Naive thymus-derived CD4-positive, alpha-beta T cell (primary cell): Measurements from ENCODE around the gene SLC26A4. TPM values are rescaled to one million over a fixed set of nuclear protein-coding genes. Genes with fewer than 3 reads are reported as not detected.
A peak's percentile ranks its signal among the peaks of the same experiment; 100 is the strongest.

Experiments
- ATAC-seq: fragments of 150-1000 bp; cut with Tn5 transposase; 2 replicates; pipeline ENCODE4 v1.10.0; 2021; ENCODE audit warnings: mild to moderate bottlenecking, moderate library complexity
- CTCF ChIA-PET: fragments of 350-600 bp; sonication (Branson Sonifier 250); formaldehyde crosslinking; loops from one replicate; lab custom pipeline; 2021; ENCODE audit warnings: antibody characterized with exemption; lab: Charles Lee
- POLR2A ChIA-PET: fragments of 350-600 bp; sonication (Branson Sonifier 250); formaldehyde crosslinking; loops from one replicate; lab custom pipeline; 2021; ENCODE audit warnings: antibody characterized with exemption, inconsistent platforms; lab: Charles Lee
- DNase-seq, 9 donors: peaks; one replicate each; pipeline versions ENCODE4 v3.0.0 to v3.0.0-alpha.2; 2020 to 2022; ENCODE audit warnings: mixed read lengths in 1 of 9
- H3K27ac ChIP-seq: one replicate; pipeline ENCODE4 v1.7.0; 2013; ENCODE audit warnings: mild to moderate bottlenecking, low read depth, low read length, moderate library complexity
- H3K27me3 ChIP-seq, 2 donors: one replicate each; pipeline ENCODE4 v1.7.0; 2013; ENCODE audit warnings: low read length in 2 of 2, mild to moderate bottlenecking in 2 of 2, moderate library complexity in 2 of 2; ENCODE audit not compliant: control insufficient read depth in 2 of 2, insufficient read depth in 2 of 2
- H3K36me3 ChIP-seq, 3 experiments: 1 replicate in 2 of 3; 2 replicates in 1 of 3; pipeline ENCODE4 v1.7.0; 2013; ENCODE audit warnings: low read length in 3 of 3, mild to moderate bottlenecking in 3 of 3, moderate library complexity in 1 of 3; ENCODE audit not compliant: insufficient read depth in 3 of 3, control insufficient read depth in 2 of 3
- H3K4me1 ChIP-seq, 2 donors: one replicate each; pipeline ENCODE4 v1.7.0; 2013; ENCODE audit warnings: low read length in 2 of 2, mild to moderate bottlenecking in 2 of 2, moderate library complexity in 1 of 2; ENCODE audit not compliant: control insufficient read depth in 2 of 2, insufficient read depth in 2 of 2
- H3K4me3 ChIP-seq: 2 replicates; pipeline ENCODE4 v1.7.0; 2013; ENCODE audit warnings: mild to moderate bottlenecking, low read length
- H3K9me3 ChIP-seq, 3 experiments: 1 replicate in 2 of 3; 2 replicates in 1 of 3; pipeline ENCODE4 v1.7.0; 2013; ENCODE audit warnings: low read length in 3 of 3; ENCODE audit not compliant: control insufficient read depth in 2 of 3
- H3K27ac Mint-ChIP-seq, 9 donors: one replicate each; pipeline ENCODE4 v1.8.0; 2020 to 2022; ENCODE audit warnings: mixed read lengths in 9 of 9, mild to moderate bottlenecking in 8 of 9, moderate library complexity in 5 of 9, inconsistent platforms in 2 of 9
- H3K27me3 Mint-ChIP-seq, 5 donors: one replicate each; pipeline ENCODE4 v1.8.0; 2021 to 2022; ENCODE audit warnings: mixed read lengths in 5 of 5, mild to moderate bottlenecking in 1 of 5
- H3K36me3 Mint-ChIP-seq, 5 donors: one replicate each; pipeline ENCODE4 v1.8.0; 2020 to 2022; ENCODE audit warnings: mixed read lengths in 5 of 5, mild to moderate bottlenecking in 3 of 5, inconsistent platforms in 1 of 5
- H3K4me1 Mint-ChIP-seq, 7 donors: one replicate each; pipeline ENCODE4 v1.8.0; 2020 to 2022; ENCODE audit warnings: mixed read lengths in 7 of 7, mild to moderate bottlenecking in 3 of 7, inconsistent platforms in 1 of 7
- H3K4me3 Mint-ChIP-seq, 10 donors: one replicate each; pipeline ENCODE4 v1.8.0; 2020 to 2022; ENCODE audit warnings: mild to moderate bottlenecking in 10 of 10, mixed read lengths in 10 of 10, moderate library complexity in 6 of 10, inconsistent platforms in 2 of 10
- H3K9me3 Mint-ChIP-seq, 11 donors: one replicate each; pipeline ENCODE4 v1.8.0; 2020 to 2022; ENCODE audit warnings: mixed read lengths in 11 of 11, mild to moderate bottlenecking in 4 of 11, inconsistent platforms in 1 of 11, moderate library complexity in 1 of 11
- intact Hi-C, 2 donors: fragments of 100-400 bp; cut with micrococcal nuclease; formaldehyde crosslinking; loops; one replicate each; pipeline ENCODE4 v1.15.1; 2023
- polyA plus RNA-seq, 2 donors: library from polyadenylated mRNA; unstranded; fragments of 300-500 nt; fragmentation: Illumina TruSeq; gene quantifications; one replicate each; pipeline ENCODE4 v1.2.3, GENCODE V29; 2021
- total RNA-seq, 6 experiments: library from RNA in 5 of 6; stranded (reverse) in 5 of 6; gene quantifications; 1 replicate in 5 of 6; 2 replicates in 1 of 6; pipeline ENCODE4 v1.2.3 and lab custom pipeline; 2021 to 2026

The SLC26A4 gene
- total and polyA plus RNA-seq, 7 experiments from 2014 or later: 0.24 to 7.3 (median 0.27) TPM; not detected in 4

DNA sequence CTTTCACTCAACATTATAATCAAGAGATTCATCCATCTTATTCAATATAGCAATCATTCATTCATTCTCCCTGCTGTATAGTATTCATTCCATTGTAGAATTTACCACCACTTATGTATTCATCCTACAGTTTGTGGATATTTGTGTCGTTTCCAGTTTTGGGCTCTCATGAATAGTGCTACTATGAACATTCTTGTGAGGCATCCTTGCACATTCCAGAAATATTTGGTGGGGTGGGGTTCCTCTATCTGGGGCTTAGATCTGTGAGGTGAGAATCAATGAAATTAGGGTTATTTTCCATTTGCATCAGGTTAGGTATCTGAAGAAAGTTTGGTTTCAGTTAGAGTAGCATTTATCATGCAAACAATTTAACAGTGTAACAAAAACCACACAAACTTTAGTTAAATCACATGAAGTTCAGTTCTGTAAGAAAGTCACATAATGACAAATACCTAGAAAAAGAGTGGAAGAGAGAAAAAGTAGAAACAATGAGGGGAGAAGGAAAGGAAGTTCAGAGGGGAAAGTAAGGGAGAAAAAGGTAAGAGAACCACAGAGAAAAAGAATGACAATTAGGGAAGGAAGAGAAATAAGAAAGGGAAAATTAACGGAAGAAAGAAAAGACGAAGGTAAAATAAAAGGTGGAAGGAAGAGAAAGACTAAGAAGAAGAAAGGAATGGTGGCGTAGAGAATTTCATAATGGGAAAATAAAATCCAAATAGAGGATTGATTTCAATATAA is 58.0 kb downstream of the SLC26A4 start:
- Histone ChIP-seq H3K27ac (no peak overlapping the region), H3K9me3 (no peaks in the 10 kb centered on the region), H3K4me3 (no peak overlapping the region), H3K4me1 (no peaks in the 10 kb centered on the region), H3K36me3 (no peaks in the 10 kb centered on the region), H3K27me3 (no peaks in the 10 kb centered on the region)
- no peaks in the 10 kb centered on the region for H3K4me1 Mint-ChIP-seq
- no peaks in the 10 kb centered on the region for H3K9me3 Mint-ChIP-seq
- H3K27me3 Mint-ChIP-seq: peaks cover 0 to 5% (median 0%) of the 10 kb centered on the region in 5 donors
- intact Hi-C loops: no loop called here
- H3K4me3 Mint-ChIP-seq: no peak overlapping the region
- no peak for DNase-seq
- ATAC-seq: no peak
- no peaks in the 10 kb centered on the region for H3K36me3 Mint-ChIP-seq
- POLR2A ChIA-PET: no interaction called here
- CTCF ChIA-PET: interaction anchor here (1.7 kb wide), 1 partner anchor 571 kb away, joined by 6 read pairs; no protein-coding TSS in a partner anchor
- no peak overlapping the region for H3K27ac Mint-ChIP-seq

DNA sequence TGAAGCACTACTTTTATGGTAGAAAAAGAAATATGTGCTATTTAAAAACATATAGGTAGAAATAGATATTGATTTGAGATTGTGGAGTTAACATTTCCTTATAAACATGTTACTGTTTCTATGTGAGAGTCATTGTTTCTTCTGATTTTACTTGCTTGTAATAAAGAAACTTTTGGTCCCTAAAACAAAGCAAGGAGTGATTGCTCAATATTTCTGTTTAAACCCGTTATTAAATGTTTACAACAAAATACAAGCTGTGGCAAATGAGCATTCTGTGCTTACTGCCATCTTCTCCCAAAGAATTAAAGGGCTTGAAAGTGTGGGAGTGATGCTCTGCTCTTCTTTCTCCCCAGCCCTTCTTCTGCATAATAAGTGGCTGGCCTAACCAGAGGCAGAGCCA is 60.7 kb downstream of the SLC26A4 start:
- Mint-ChIP-seq H3K9me3 (no peaks in the 10 kb centered on the region), H3K36me3 (no peaks in the 10 kb centered on the region), H3K27ac (no peak overlapping the region), H3K27me3 (peaks cover 0 to 7% (median 0%) of the 10 kb centered on the region in 5 donors), H3K4me3 (no peak overlapping the region), H3K4me1 (no peaks in the 10 kb centered on the region)
- no peaks in the 10 kb centered on the region for H3K36me3 ChIP-seq
- ATAC-seq (no peak), DNase-seq (no peak)
- intact Hi-C loops: loop anchor here in 1 of 2 donors (10.0 kb wide), 1 partner anchor 926 kb away; no protein-coding TSS in a partner anchor
- CTCF ChIA-PET: no interaction called here
- no peak overlapping the region for H3K4me3 ChIP-seq
- POLR2A ChIA-PET: no interaction called here
- H3K27me3 ChIP-seq: no peaks in the 10 kb centered on the region
- no peak overlapping the region for H3K27ac ChIP-seq
- H3K9me3 ChIP-seq: no peaks in the 10 kb centered on the region
- no peaks in the 10 kb centered on the region for H3K4me1 ChIP-seq

DNA sequence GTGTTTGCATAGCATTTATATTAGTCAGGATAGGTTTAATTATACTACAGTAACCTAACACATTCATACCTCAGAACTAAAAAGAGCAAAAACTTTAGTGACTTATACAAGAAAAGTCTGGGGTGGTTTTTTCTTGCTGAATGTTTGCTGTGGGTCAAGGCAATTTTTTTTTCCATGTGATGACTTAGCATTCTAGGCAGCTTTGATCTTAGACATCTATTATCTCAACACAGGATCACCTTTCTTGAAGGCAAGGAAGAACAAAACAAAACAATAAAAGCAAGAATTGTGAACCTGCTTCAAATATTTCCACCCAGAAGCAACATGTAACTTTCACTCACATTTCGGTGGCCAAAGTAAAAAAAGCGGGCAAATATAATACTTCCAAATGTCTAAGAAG is 62.6 kb downstream of the SLC26A4 start:
- Mint-ChIP-seq H3K9me3 (no peaks in the 10 kb centered on the region), H3K4me1 (no peaks in the 10 kb centered on the region), H3K27ac (no peak overlapping the region), H3K4me3 (no peak overlapping the region), H3K27me3 (peaks cover 5 to 25% (median 8%) of the 10 kb centered on the region in 5 donors), H3K36me3 (no peaks in the 10 kb centered on the region)
- H3K4me3 ChIP-seq: no peak overlapping the region
- DNase-seq: no peak
- ATAC-seq: no peak
- no peaks in the 10 kb centered on the region for H3K9me3 ChIP-seq
- no peaks in the 10 kb centered on the region for H3K4me1 ChIP-seq
- H3K36me3 ChIP-seq: no peaks in the 10 kb centered on the region
- no peak overlapping the region for H3K27ac ChIP-seq
- POLR2A ChIA-PET: interaction anchor here (0.8 kb wide), 1 partner anchor 267 kb away, joined by 3 read pairs; no protein-coding TSS in a partner anchor
- intact Hi-C loops: loop anchor here in 1 of 2 donors (10.0 kb wide), 1 partner anchor 928 kb away; no protein-coding TSS in a partner anchor
- CTCF ChIA-PET: interaction anchor here (0.6 to 2.1 kb wide), 6 partner anchors 156 to 936 kb away, joined by 3 to 9 read pairs (median 4); no protein-coding TSS in a partner anchor
- peaks cover 0 to 1% of the 10 kb centered on the region in 2 donors for H3K27me3 ChIP-seq

DNA sequence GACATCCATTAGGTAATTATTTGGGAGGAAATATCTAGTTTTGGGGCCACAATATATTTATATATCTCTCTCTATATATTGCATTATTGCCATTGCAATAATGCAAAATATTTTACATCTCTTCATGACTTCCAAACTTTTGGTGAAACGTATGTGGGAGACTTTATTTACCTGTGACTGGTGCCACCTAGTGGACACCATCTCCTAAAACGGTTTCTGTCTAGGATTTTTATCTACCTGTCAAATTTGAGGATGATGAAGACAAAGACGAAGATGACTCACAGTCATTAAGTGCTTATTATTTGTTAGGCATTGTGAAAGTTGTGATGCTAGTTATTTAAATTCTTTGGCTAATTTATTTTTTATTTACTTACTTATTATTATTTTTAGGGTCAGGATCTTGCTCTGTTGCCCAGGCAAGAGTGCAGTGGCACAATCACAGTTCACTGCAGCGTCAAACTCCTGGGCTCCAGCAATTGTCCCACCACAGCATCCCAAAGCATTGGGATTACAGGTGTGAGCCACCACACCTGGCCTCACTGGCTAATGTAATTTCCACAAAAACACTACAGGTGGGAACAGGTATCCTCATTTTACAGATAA is 64.6 kb downstream of the SLC26A4 start:
- Mint-ChIP-seq H3K36me3 (no peaks in the 10 kb centered on the region), H3K27ac (no peak overlapping the region), H3K4me3 (no peak overlapping the region), H3K9me3 (no peaks in the 10 kb centered on the region), H3K27me3 (peaks cover 9 to 29% (median 17%) of the 10 kb centered on the region in 5 donors), H3K4me1 (no peaks in the 10 kb centered on the region)
- H3K4me3 ChIP-seq: no peak overlapping the region
- no peak for ATAC-seq
- ChIA-PET POLR2A (no interaction called here), CTCF (interaction anchor here (0.7 to 4.8 kb wide), 6 partner anchors 40 to 576 kb away, joined by 3 to 30 read pairs (median 4); no protein-coding TSS in a partner anchor)
- no peaks in the 10 kb centered on the region for H3K4me1 ChIP-seq
- DNase-seq: peak in 7 of 9 donors; percentile 23 to 56 (median 46)
- H3K9me3 ChIP-seq: no peaks in the 10 kb centered on the region
- H3K36me3 ChIP-seq: no peaks in the 10 kb centered on the region
- H3K27ac ChIP-seq: no peak overlapping the region
- peaks cover 0 to 3% of the 10 kb centered on the region in 2 donors for H3K27me3 ChIP-seq
- intact Hi-C loops: loop anchor here (1.0 to 10.0 kb wide), 11 partner anchors 18 to 932 kb away; partner anchors contain the start of gene SLC26A4 (in 1 of the 2)

DNA sequence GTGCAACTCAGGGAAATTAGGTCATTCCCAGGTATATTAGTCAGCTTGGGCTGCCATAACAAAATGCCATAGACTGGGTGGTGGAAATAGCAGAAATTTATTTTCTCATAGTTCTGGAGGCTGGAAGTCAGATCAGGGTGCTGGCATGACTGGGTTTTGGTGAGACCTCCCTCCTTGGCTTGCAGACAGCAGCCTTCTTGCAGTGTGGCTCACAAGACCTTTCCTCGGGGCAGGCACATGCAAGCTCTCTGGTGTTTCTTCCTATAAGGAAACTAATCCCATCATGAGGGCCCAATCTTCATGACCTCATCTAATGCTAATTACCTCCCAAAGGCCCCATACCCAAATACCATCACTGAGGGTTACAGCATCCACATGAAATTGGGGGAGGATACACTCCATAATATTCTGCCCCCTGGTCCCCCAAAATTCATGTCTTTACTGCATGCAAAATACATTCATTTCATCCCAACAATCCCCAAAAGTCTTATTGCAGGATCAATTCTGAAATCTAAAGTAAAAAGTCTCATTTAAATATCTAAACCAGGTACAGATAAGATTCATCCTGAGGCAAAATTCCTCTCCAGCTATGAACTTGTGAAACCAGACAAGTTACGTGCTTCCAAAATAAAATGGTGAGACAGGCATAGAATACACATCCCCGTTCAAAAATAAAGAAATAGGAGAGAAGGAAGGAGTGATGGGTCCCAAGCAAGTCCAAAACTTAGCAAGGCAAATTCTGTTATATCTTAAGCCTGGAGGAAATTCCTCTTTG is 65.9 kb downstream of the SLC26A4 start:
- Mint-ChIP-seq H3K4me1 (no peaks in the 10 kb centered on the region), H3K27ac (no peak overlapping the region), H3K9me3 (no peaks in the 10 kb centered on the region), H3K4me3 (no peak overlapping the region), H3K27me3 (peaks cover 9 to 29% (median 17%) of the 10 kb centered on the region in 5 donors), H3K36me3 (no peaks in the 10 kb centered on the region)
- DNase-seq (no peak), ATAC-seq (no peak)
- no peaks in the 10 kb centered on the region for H3K36me3 ChIP-seq
- peaks cover 0 to 3% of the 10 kb centered on the region in 2 donors for H3K27me3 ChIP-seq
- no peaks in the 10 kb centered on the region for H3K4me1 ChIP-seq
- no peak overlapping the region for H3K4me3 ChIP-seq
- no peaks in the 10 kb centered on the region for H3K9me3 ChIP-seq
- no peak overlapping the region for H3K27ac ChIP-seq
- ChIA-PET CTCF (interaction anchor here (0.8 to 4.8 kb wide), 7 partner anchors 14 to 418 kb away, joined by 3 to 30 read pairs (median 3); no protein-coding TSS in a partner anchor), POLR2A (interaction anchor here (0.6 kb wide), 1 partner anchor 148 kb away, joined by 3 read pairs; no protein-coding TSS in a partner anchor)
- intact Hi-C loops: loop anchor here in 1 of 2 donors (1.0 to 10.0 kb wide), 2 partner anchors 153 to 932 kb away; no protein-coding TSS in a partner anchor

DNA sequence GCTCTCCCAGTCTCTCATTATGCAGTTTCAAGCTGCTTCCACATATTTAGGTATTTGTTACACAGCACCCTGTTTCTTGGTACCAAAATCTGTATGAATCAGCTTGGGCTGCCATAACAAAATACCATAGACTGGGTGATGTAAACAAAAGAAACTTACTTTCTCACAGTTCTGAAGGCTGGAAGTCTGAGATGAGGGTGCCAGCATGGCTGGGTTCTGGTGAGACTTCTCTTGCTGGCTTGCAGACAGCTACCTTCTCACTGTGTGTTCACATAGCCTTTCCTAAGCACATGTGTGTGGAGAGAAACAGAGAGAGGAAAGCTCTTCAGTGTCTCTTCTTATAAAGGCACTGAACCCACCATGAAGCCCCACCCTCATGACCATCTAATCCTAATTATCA is 67.6 kb downstream of the SLC26A4 start:
- CTCF ChIA-PET: interaction anchor here (0.8 to 4.8 kb wide), 8 partner anchors 15 to 935 kb away, joined by 3 to 30 read pairs (median 4); partner anchors contain the start of gene CBLL1
- Histone ChIP-seq H3K27me3 (peaks cover 0 to 3% of the 10 kb centered on the region in 2 donors), H3K36me3 (no peaks in the 10 kb centered on the region), H3K27ac (no peak overlapping the region), H3K4me1 (no peaks in the 10 kb centered on the region), H3K4me3 (no peak overlapping the region), H3K9me3 (no peaks in the 10 kb centered on the region)
- Mint-ChIP-seq H3K4me3 (no peak overlapping the region), H3K27me3 (peaks cover 9 to 29% (median 17%) of the 10 kb centered on the region in 5 donors), H3K4me1 (no peaks in the 10 kb centered on the region), H3K9me3 (peaks cover 0 to 5% (median 0%) of the 10 kb centered on the region in 11 donors), H3K27ac (no peak overlapping the region), H3K36me3 (peaks cover 0 to 3% (median 0%) of the 10 kb centered on the region in 5 donors)
- intact Hi-C loops: loop anchor here in 1 of 2 donors (10.0 kb wide), 1 partner anchor 933 kb away; no protein-coding TSS in a partner anchor
- POLR2A ChIA-PET: no interaction called here
- no peak for ATAC-seq
- DNase-seq: no peak
